ENCODE results near the gene GPER1.

- TF ChIP-seq CTCF (IDR thresholded peaks at IDR 0.05) (no peak), EZH2phosphoT487 (IDR thresholded peaks at IDR 0.05) (no peak), EZH2 (IDR thresholded peaks at IDR 0.05) (no peak)
Observed at GRCh38 chr7:1065263-1065584, 22.7 kb upstream of the GPER1 start.
